PC-9 (cell line): ENCODE data around the gene LRRC8D.

Source experiments
- EZH2 ChIP-seq: fragments of 200-600 bp; sonication (generic); IDR thresholded peaks from 2 replicates; pipeline ENCODE4 v1.8.0; 2017; ENCODE audit warnings: antibody characterized with exemption, low read depth
- TF ChIP-seq, protein P1 (sequence below): fragments of 200-600 bp; sonication (generic); conservative IDR thresholded peaks from 2 replicates; pipeline ENCODE4 v1.6.1; 2017; ENCODE audit warnings: mixed run types, antibody characterized with exemption, mild to moderate bottlenecking, moderate library complexity

DNA sequence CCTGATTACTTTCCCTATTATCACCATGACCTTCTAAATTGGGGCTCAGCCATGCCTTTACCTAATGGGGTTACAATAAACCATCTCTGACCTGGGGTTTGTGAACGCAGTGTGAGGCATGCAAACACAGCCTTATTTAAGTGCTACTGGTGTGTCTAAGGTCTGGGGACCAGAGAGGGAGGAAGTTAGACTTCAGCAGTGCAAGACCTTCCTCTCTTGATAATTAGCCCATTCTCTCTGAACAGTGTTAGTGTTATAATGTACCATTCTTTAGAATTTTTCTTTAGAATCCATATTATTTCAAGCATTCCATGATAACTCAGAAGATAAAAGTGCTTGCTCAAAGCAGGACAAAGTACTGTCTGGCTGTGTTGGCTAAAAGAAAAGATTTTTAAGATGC, 10.5 kb upstream of the LRRC8D start:
- TF ChIP-seq, protein P1, sequence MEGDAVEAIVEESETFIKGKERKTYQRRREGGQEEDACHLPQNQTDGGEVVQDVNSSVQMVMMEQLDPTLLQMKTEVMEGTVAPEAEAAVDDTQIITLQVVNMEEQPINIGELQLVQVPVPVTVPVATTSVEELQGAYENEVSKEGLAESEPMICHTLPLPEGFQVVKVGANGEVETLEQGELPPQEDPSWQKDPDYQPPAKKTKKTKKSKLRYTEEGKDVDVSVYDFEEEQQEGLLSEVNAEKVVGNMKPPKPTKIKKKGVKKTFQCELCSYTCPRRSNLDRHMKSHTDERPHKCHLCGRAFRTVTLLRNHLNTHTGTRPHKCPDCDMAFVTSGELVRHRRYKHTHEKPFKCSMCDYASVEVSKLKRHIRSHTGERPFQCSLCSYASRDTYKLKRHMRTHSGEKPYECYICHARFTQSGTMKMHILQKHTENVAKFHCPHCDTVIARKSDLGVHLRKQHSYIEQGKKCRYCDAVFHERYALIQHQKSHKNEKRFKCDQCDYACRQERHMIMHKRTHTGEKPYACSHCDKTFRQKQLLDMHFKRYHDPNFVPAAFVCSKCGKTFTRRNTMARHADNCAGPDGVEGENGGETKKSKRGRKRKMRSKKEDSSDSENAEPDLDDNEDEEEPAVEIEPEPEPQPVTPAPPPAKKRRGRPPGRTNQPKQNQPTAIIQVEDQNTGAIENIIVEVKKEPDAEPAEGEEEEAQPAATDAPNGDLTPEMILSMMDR, result no peak
- no peak for TF ChIP-seq EZH2
